Right atrium auricular region (tissue), 2 donors: ENCODE results near the gene CCDC149. TPM values are rescaled to one million over a fixed set of nuclear protein-coding genes. Genes with fewer than 3 reads are reported as not detected.

Source experiments
- DNase-seq: peaks from one replicate; pipeline ENCODE4 v3.0.0-alpha.2; 2019; ENCODE audit warnings: low spot score
- H3K27ac ChIP-seq, 2 donors: fragments of 200-600 bp; sonication (generic); 1 replicate in 1 of 2; 2 replicates in 1 of 2; pipeline ENCODE4 v1.5.1; 2016 to 2019
- H3K27me3 ChIP-seq, 2 donors: fragments of 200-600 bp; sonication (generic); one replicate each; pipeline versions ENCODE4 v1.5.1 to v1.6.0; 2017 to 2019
- H3K36me3 ChIP-seq: fragments of 200-600 bp; sonication (generic); one replicate; pipeline ENCODE4 v1.5.1; 2016
- H3K4me1 ChIP-seq, 2 donors: fragments of 200-600 bp; sonication (generic); one replicate each; pipeline versions ENCODE4 v1.5.1 to v1.6.0; 2017 to 2019
- H3K4me3 ChIP-seq, 2 donors: fragments of 200-600 bp; sonication (generic); 1 replicate in 1 of 2; 2 replicates in 1 of 2; pipeline ENCODE4 v1.5.1; 2017 to 2019; ENCODE audit warnings: mild to moderate bottlenecking in 1 of 2, moderate library complexity in 1 of 2
- H3K9me3 ChIP-seq, 2 donors: fragments of 200-600 bp; sonication (generic); one replicate each; pipeline ENCODE4 v1.5.1; 2019
- CTCF ChIP-seq, 2 donors: fragments of 200-600 bp; sonication (generic); IDR thresholded peaks; one replicate each; pipeline ENCODE4 v1.5.1; 2019; ENCODE audit warnings: antibody characterized with exemption in 2 of 2
- total RNA-seq, 2 donors: library from RNA; depleted of rRNA; stranded (reverse); fragments of >200 nt; gene quantifications; one replicate each; pipeline ENCODE4 v1.1.0, GENCODE V29; 2016

CCDC149 gene
- total RNA-seq, 2 donors from 2014 or later, result 6.7 to 7.0 TPM

GRCh38 chr4:24897639-24898038 is 15.2 kb downstream of the CCDC149 start:
- DNase-seq, result no peak
- H3K4me3 ChIP-seq, result no peak overlapping the region
- no peaks in the 10 kb centered on the region for H3K4me1 ChIP-seq
- H3K27me3 ChIP-seq, result no peaks in the 10 kb centered on the region
- H3K9me3 ChIP-seq, result no peaks in the 10 kb centered on the region
- H3K27ac ChIP-seq, result no peak overlapping the region
- no peak for TF ChIP-seq CTCF (IDR thresholded peaks at IDR 0.05)
- no peaks in the 10 kb centered on the region for H3K36me3 ChIP-seq

GRCh38 chr4:24896977-24897376 is 15.9 kb downstream of the CCDC149 start:
- no peak for TF ChIP-seq CTCF (IDR thresholded peaks at IDR 0.05)
- Histone ChIP-seq H3K4me1 (no peaks in the 10 kb centered on the region), H3K36me3 (no peaks in the 10 kb centered on the region), H3K27ac (no peak overlapping the region), H3K9me3 (no peaks in the 10 kb centered on the region), H3K27me3 (no peaks in the 10 kb centered on the region), H3K4me3 (no peak overlapping the region)
- DNase-seq, result no peak

- DNase-seq, result no peak
- TF ChIP-seq CTCF (IDR thresholded peaks at IDR 0.05), result no peak
- Histone ChIP-seq H3K4me3 (no peak overlapping the region), H3K27ac (no peak overlapping the region), H3K36me3 (no peaks in the 10 kb centered on the region), H3K27me3 (no peaks in the 10 kb centered on the region), H3K9me3 (no peaks in the 10 kb centered on the region), H3K4me1 (no peaks in the 10 kb centered on the region)
Observed at GRCh38 chr4:24896056-24896455, 16.8 kb downstream of the CCDC149 start.

- H3K4me1 ChIP-seq, result no peaks in the 10 kb centered on the region
- H3K27me3 ChIP-seq, result no peaks in the 10 kb centered on the region
- H3K36me3 ChIP-seq, result no peaks in the 10 kb centered on the region
- no peak for DNase-seq
- H3K27ac ChIP-seq, result no peak overlapping the region
- no peak for TF ChIP-seq CTCF (IDR thresholded peaks at IDR 0.05)
- H3K9me3 ChIP-seq, result no peaks in the 10 kb centered on the region
- H3K4me3 ChIP-seq, result no peak overlapping the region
Observed at GRCh38 chr4:24895461-24895860, 17.4 kb downstream of the CCDC149 start.

GRCh38 chr4:24894846-24895245 is 18.0 kb downstream of the CCDC149 start:
- no peaks in the 10 kb centered on the region for H3K4me1 ChIP-seq
- no peak overlapping the region for H3K27ac ChIP-seq
- no peak overlapping the region for H3K4me3 ChIP-seq
- DNase-seq, result no peak
- no peaks in the 10 kb centered on the region for H3K36me3 ChIP-seq
- TF ChIP-seq CTCF (IDR thresholded peaks at IDR 0.05), result no peak
- H3K9me3 ChIP-seq, result no peaks in the 10 kb centered on the region
- no peaks in the 10 kb centered on the region for H3K27me3 ChIP-seq

GRCh38 chr4:24894243-24894642 is 18.6 kb downstream of the CCDC149 start:
- Histone ChIP-seq H3K36me3 (no peaks in the 10 kb centered on the region), H3K4me3 (no peak overlapping the region), H3K4me1 (no peaks in the 10 kb centered on the region), H3K27me3 (no peaks in the 10 kb centered on the region), H3K27ac (no peak overlapping the region), H3K9me3 (no peaks in the 10 kb centered on the region)
- no peak for TF ChIP-seq CTCF (IDR thresholded peaks at IDR 0.05)
- no peak for DNase-seq
